ENCODE data around the gene INSYN2B.

Gene INSYN2B

DNA sequence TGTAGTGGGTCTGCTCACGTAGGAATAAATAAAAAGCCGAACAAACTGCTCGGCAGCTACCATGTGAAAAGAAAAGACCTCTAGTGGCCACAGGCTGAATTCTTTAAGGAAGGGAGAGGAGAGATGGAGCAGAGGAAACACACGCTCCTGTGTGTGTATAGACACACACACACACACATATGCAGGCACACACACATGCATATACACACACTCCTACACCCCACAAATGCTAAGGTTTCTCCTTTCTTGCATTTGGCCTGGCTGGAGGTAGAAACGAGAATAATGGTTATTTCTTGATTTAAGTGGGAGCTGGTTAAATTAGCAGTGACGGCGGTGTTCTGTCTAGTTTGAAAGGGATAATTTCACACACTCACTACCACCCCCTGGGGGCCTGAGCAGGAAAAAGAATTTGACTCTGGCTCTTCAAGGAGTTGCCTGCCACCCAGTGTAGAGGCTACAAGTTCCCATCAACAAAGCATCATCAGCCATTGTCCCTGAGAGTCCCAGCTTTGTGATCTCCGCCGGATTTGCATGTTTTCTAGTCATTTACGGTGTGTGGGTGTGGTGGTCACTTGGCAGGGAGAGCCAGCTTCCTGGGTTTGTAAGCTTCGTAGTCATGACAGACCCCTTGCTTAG is at the start of gene INSYN2B:
TSS of gene INSYN2B (minus strand) at position 78 of the 636 bp plus-strand sequence. CDS start 96,597 bp downstream, outside the sequence.
- no peak for DNase-seq

DNA sequence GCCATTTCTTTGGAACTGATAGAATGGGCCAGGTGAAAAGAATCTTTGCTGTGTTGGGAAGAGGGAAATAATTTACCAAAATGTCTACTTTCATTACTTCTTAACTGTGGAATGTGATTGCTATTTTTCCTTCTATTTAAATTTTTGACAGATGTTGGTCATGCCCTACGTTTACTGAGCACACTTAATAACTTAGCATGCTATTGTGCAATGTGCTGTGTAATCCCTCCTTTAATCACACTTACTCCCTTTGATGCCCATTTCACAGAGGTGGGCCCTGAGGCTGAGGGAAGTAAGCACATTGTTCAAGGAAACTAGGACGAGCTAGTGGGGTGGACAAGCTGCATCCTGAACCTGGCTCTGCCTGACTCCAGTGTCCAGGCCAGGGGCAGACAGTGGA is 47.8 kb upstream of the INSYN2B start:
- no peak for DNase-seq

DNA sequence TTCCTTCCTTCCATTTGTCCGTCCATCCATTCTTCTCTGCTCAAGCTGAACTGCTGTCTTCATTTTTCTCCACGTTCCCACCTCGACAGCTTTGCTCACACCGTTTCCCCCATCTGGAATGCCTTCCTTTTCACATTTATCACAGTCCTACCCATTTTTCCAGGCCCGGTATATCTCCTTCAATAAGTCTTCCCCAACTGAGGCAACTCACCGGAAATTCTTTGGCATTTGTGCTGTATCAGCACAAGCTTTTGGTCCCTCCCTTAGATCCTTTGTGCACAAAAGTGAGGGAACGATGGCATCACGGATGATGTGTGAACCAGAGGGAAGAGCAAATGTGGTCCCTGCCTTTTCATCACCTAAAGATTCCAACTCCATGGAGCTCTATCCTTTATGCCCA is 45.6 kb upstream of the INSYN2B start:
- no peak for DNase-seq

DNA sequence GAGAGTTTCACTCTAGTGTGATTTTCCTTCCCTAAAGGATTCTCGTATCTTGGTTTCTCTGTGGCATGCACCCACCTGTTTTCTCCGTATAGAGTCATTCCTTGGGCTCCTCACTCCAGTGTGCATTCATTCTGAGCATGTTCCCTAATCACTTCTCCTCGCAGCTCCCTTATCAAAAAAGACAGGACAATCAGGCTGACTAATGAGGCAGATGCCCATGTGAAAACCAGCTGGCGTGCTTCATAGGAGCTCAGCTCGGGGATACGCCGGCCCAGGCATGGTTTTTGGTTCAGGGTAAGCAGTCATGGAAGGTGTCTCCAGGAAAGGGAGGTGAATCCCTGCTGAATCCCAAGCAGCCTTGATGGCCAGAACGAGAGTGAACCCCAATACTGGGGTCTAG is 41.2 kb upstream of the INSYN2B start:
- DNase-seq: no peak

DNA sequence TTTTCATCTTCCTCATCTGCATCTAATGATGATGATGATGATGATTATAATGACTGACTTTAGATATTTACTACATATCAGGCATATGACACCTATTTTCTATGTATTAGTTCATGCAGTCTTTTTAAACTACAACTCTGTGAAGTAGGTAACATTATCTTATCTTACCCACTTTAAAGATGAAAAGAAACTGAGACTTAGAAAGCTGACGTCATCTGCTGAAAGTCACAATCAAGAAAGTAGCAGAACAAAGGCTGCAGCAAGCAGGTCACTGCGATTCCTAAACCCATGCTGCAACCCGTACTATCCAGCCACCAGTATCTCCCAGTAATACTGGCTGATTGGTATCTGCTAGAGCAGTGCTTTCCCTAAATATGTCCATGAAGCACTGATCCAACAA is 40.1 kb upstream of the INSYN2B start:
- DNase-seq: no peak

DNA sequence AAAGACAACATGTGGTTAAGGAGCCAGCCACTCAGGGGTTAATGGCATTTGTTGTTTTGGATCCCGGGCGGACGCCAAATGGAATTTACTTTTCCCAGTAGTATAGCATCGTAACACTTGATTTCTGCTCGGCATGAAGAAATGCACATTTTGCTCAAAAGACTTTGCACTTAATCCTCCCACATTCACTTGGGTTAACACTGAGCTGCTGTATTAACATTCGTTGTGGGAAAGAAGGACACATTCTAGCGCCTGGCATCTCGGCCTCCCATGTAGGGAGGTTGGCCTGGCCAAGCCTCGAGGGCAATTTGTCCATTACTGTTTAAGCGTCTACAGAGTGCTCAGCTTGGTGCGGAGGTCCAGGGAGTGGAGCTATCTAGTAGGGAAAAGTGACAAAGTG is 32.3 kb upstream of the INSYN2B start:
- DNase-seq: no peak

DNA sequence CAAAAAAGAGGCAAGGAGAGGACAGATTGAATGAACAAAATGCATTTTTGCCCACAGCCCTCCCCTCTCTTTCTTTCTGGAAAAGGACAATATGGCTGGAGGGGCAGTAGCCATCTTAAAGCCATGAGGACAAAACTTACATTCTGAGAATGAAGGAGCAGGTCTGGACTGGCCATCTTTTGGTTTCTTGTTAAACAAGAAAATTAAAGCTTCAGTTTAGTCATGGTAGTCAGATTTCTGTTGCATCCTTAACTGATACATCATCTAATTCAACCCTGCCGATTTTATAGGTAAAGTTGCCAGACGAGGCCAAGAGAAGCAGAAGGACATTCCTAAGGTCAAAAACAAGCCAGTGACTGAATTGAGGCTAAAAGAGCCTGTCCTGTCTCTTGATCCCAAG is 31.5 kb upstream of the INSYN2B start:
- no peak for DNase-seq

DNA sequence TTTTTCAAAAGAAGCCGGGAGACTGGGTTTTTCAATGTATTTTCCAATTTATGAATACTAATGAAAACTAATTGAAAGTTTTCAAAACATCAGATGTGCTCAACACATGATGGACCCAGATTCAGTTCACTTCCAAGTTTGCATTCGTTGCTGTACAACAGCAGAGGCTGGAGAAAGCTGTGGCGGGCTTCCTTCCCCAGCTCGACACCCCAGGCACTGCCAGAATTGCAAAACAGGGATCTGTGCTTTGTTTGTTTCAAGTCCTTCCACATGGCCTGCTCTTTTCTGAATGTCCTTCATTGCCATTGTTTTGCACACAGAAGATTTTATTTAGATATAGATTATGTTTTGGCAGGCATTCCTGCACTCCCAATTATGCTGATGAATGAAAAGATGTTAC is 30.3 kb upstream of the INSYN2B start:
- no peak for DNase-seq

DNA sequence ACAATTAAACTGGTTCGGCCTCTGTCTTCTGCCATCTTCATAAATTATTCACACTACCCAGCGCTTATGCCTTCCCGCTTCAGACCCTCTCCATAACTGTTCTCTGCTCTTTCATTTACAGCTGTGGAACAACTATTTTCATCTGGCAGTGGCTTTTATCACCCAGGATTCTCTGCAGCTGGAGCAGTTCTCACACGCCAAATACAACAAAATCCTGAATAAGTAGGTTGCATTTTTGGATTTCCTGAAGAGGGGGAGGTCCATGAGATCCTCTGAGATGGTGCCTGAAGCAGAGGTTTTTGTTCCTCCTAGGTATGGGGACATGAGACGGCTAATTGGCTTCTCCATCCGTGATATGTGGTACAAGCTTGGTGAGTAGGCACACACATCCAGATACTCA is 28.1 kb upstream of the INSYN2B start:
- no peak for DNase-seq

DNA sequence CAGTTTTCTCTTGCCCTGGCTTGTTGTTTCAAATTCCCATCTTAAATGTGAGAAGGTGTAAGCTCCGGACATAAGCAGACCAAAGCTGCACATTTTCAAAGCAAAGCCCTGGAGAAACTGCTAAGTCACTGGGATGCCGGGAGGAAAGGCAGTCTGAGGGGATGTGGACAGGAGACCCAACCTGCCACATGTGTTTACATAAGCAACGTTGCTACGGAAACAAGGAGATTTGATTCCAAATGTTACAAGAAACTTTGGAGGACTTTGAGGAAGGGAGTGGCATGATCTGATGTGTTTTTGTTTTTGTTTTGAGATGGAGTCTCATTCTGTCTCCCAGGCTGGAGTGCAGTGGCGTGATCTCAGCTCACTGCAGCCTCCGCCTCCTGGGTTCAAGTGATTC is 25.7 kb upstream of the INSYN2B start:
- DNase-seq: no peak

DNA sequence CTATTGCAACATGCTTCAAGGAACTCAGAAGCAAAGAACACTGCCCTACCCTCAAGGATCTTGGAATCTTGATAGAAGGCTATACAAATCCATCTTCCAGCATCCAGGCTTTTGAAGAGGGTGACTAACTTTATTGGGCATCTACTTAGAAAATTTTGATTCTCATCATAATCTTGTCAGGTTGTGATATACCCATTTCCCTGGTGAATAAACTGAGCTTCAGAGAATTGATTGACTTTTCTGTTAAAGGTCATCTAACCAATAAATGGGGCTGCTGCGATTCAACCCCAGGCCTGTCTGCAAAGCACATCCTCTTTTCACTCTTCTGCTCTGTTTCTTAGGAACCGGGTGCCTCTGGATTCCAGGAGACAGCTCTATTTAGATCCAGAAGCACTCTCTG is 19.9 kb upstream of the INSYN2B start:
- DNase-seq: no peak

DNA sequence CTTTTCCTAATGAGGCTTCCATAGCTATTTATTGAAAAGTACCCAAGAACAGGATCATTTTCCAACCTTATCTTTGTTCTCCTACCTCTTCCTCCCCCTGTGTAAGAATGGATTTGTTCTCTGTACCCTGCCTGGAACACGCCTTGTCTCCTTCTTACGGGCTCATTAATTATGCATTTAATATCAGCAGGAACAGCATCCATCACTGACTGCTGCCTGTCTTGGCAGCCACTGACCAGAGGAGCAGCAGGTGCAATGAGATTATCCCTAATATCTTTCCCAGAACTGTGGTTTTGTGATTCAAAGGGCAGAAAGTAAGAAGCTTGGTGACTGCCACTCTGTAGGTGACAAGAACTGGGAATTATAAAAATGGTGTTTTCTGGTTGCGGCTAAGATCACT is 19.3 kb upstream of the INSYN2B start:
- no peak for DNase-seq

DNA sequence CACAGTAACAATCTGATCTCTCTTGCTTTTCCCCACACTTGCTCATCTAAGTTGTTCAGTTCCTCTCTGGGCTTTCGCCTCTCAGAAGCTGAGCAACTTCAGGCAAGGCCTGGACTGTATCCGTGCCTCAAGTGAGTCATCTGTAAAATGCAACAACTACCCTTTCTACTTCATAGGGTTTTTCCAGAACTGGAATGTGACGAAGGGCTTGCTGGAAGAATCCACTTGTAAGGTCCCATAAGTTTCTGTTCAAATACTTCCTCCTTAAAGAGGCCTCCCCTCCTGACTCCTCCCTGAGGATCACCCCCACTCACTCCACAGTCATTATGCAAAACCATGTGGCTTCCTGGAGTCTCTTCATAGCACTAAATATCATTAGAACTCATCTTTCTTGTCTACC is 17.5 kb upstream of the INSYN2B start:
- DNase-seq: no peak

DNA sequence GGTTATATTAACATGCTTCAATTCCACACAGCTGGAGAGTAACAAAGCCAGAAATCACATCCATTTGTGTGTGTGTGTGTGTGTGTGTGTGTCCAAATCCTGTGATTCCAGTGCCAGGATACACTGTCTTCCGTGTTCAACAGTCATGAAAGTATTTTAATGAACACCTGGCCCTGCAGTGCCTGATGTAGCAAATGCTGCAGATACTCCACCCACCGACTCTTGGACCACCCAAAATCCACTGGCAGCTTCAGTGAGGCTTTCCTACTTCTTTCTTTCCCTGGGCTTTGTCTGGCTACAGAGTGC is 13.1 kb upstream of the INSYN2B start:
- no peak for DNase-seq

DNA sequence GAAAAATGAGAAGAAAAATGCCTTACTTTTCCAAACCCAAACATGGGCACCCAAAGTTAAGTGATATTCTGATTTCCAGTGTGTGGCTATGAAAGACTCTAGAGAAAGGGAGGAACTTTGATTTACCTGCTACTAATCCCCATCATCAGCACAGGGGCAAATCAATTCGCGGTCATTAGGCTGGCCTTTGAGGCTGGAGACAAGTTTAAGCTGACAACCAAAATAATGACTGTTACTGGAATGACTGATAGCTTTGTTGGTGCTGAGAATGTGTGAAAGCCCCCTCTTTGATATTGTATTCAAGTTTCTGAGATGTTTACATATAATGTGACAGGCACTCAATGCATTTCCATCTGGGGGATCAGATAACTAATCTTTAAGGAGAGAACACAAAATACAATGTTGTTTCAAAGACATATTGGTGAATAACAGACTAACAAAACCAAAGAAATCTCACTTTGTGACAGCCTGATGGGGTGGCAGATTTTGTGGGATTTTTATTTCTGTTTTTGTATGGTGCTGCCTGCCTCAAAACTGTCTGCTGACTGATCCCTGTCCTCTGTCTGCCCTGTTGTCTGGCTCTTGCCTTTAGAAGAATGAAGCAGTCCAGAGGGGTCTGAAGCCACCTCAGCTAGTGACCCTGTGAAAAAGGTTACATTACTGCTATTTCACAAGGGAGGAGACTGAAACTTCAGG is 12.6 kb upstream of the INSYN2B start:
- no peak for DNase-seq

DNA sequence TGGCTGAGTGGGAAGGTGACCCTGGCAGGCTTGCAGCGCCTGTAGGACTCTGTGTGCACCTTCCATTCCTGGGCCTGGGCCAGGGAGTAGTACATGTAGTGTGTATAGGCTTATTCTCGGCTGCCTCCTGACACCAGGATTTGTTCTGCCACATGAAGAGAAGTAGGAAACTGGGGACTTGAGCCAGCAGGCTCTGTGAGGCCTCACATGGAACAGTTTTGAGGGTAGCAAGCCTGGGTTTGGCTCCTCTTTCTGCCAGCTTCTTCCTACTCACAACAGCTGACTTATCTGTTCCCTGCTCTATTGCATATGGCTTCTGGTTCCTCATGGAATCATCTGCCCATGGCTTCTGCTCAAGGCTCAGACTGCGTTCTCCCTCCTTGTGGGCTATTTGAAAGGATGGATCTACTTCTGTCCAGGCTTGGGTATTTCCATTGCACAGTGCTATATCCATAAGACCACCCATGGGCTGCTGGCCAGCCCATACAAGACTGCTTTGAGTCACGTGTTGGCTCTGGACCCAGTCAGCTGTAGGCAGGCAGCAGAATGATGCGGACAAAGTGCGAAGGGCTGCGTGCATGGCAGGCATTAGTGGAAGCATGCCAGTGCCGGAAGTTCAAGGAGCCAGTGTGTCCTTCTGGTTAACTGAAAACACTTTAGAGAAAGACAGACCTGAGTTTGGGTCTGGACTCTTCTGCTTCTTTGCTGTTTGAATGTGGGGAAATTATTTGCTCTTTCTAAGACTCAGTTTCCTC is 11.0 kb upstream of the INSYN2B start:
- no peak for DNase-seq

DNA sequence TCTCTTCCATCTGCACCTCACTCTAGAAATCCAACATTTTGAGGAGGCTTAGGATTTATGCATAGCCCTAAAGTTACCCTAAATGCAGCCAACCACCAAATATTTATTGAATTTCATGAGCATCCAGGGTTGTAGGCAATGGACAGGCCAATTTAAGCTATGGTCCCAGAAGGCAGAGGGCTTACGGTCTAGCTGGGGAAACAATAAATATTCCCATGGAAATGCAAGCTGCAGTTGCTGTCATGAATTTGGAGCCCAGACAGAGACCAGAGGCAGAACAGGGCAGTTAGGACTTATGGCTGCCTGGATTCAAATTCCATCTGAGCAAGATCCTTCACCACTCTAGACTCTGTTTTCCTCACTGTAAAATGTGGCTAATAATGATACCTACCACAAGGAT is 9.1 kb upstream of the INSYN2B start:
- no peak for DNase-seq

DNA sequence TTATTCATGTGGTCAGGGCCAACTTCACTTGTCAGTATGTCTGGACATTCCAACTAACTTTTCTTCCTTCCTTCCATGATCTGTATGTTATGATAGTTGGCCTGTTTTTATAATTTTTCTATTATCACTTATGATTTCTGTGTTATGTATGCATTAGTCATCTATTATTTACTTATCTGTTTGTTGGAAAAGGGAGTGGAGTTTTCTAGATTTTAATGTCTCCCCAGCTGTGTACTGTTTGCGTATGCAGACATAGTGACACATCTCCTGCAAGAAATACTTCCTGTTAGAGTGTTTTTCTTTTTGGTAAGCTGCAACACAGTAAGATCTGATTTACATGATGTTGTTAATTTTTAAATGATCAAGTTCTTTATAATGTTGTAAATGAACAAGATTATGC is 8.7 kb upstream of the INSYN2B start:
- no peak for DNase-seq

DNA sequence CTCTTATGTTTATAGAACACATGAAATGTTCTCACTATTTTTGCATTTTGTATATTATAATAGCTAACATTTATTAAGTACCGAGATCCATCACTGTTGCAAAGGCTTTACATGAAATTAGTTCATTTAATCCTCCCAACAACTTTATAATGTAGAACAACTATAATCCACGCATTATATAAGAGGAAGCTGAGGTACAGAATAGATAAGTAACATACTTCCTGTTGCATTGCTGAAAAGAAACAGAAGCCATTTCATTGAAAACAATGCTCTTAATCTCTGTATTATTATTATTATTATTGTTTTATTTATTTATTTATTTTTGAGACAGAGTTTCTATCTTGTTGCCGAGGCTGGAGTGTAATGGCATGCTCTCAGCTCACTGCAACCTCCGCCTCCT is 7.9 kb upstream of the INSYN2B start:
- DNase-seq: no peak

DNA sequence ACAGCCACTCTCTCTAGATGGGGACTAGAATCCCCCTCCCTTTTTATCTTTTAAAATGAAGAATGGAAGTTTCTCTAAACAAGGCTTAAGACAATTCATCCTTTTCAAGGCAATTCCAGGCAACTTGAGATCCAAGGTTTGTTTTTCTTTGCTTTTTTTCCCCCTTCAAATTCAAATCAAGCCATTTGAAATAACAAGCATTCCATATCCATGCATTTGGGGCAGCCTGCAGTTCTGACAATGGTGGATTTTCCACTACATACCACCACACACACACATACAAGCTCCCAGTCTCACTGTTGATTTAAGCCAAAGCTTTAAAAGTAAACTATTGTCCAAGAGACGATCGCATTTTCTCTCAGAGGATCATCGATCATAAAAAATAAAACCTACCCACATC is 424 bp downstream of the INSYN2B start:
- no peak for DNase-seq

DNA sequence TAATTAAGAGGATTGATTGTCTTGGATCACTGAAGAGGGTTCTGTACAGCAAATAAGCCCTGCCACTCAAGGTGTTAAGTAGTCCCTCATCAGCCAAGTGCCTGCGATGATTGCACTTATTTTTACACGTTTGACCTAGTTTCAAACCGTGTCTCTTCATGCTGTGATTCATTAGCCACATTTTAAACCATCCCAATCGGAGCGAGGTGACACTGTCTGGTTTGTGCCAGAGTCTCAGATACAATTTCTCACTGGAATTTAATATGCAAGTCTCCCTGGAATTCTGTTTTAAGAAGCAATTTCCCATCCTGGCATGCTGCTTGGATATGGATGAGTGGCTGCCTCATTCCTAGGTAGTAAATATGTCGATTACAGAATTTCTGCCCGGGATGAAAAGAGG is 1.6 kb downstream of the INSYN2B start:
- no peak for DNase-seq

DNA sequence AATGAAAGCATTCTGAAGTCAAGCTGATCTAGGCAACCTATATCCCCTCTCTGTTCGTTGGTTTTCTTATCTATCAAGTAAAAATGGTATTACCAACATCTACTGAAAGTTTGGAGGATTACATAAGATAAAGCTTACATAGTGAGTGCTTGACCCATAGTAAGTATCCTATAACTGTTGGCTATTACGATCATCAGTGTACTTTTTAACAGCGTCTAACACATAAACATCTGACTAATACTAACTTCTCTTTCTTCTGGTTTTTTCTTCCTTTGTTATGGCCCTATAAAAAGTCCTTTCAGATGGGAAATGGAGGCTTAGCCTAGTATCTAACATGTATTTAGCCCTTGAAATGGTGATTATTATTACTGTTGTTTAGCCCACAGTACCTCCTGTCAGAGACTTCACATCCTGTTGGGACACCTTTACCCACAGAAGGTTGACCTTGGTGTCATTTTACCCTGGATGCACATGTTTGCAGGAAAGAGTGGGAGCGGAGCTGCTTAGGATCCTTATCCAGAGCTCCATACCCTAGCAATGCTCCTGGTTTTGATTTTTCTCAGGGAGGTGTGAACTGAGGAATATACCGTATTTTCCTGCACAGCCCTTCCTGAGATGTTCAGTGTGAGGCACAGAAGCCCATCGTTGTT is 6.0 kb downstream of the INSYN2B start:
- no peak for DNase-seq

DNA sequence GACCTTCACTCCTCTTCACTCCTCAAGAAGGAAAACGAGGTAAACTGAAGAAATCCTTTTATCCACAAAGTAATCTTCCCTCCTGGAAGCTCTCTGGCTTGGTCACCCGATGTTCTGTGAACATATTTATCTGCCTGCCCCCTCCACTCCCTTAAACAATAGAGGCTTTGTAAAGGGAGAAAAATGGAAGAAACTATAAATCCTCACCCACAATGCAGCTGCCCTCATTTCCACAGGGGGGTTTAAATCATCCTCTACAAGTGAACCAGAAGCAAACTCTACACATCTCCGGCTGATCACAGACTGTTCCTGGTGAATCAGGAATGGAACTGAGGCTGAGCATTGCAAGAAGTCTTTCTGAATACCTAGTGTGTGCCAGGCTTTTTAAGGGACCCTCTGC is 7.2 kb downstream of the INSYN2B start:
- no peak for DNase-seq

DNA sequence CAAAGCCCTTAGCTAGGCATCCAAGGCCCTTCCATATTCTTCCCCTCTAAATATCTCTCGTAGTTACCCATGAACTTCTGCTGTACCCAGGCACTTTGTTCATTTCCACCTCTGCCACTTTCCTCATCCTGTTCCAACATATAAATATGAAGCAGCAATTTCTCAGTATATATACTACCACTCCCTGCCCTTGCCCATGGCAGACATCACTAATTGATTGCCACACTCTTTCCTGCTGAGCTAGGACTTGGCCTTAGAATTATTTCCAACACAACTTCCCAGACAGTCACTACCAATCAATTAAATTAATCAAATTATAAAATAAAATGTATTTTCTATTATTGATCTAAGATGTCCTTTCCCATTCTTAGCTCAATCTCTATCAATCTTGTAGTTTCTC is 8.5 kb downstream of the INSYN2B start:
- DNase-seq: no peak
